ENCODE measurements around the gene USP36. TPM values are rescaled to one million over a fixed set of nuclear protein-coding genes. Genes with fewer than 3 reads are reported as not detected.
"Not testable (repeated sequence)": the region's sequence is repeated elsewhere in the genome, so short reads cannot be mapped to it uniquely, and the experiment has no call there.

Gene USP36
- total RNA-seq, 1 donor from 2014 or later, result 21.6 TPM

GRCh38 chr17:78780335-78780734 lies 60.3 kb downstream of the USP36 start:
- Histone ChIP-seq H3K36me3 (ENCODE audit: control insufficient read depth, insufficient read depth, low read length) (no peaks in the 10 kb centered on the region), H3K27me3 (ENCODE audit: control insufficient read depth, insufficient read depth, low read length) (no peaks in the 10 kb centered on the region), H3K4me3 (ENCODE audit: low read depth, low read length) (no peak overlapping the region)
- TF ChIP-seq CTCF (IDR thresholded peaks at IDR 0.05; ENCODE audit: insufficient read depth, low read length, severe bottlenecking), result no peak
- DNase-seq (ENCODE audit: low read depth) (no peak), FAIRE-seq (no peak)

- Histone ChIP-seq H3K27me3 (ENCODE audit: control insufficient read depth, insufficient read depth, low read length) (no peaks in the 10 kb centered on the region), H3K36me3 (ENCODE audit: control insufficient read depth, insufficient read depth, low read length) (no peaks in the 10 kb centered on the region), H3K4me3 (ENCODE audit: low read depth, low read length) (no peak overlapping the region)
- FAIRE-seq (no peak), DNase-seq (ENCODE audit: low read depth) (peak; percentile 25)
- TF ChIP-seq CTCF (IDR thresholded peaks at IDR 0.05; ENCODE audit: insufficient read depth, low read length, severe bottlenecking), result no peak
Measured at GRCh38 chr17:78779850-78780249, 60.8 kb downstream of the USP36 start.

- not testable (repeated sequence) for FAIRE-seq; H3K4me3 ChIP-seq (ENCODE audit: low read depth, low read length); DNase-seq (ENCODE audit: low read depth)
Measured at GRCh38 chr17:78779286-78779651, 61.3 kb downstream of the USP36 start.

GRCh38 chr17:78777881-78778280 lies 62.7 kb downstream of the USP36 start:
- DNase-seq (ENCODE audit: low read depth) (no peak), FAIRE-seq (no peak)
- Histone ChIP-seq H3K4me3 (ENCODE audit: low read depth, low read length) (no peak overlapping the region), H3K36me3 (ENCODE audit: control insufficient read depth, insufficient read depth, low read length) (no peaks in the 10 kb centered on the region), H3K27me3 (ENCODE audit: control insufficient read depth, insufficient read depth, low read length) (no peaks in the 10 kb centered on the region)
- TF ChIP-seq CTCF (IDR thresholded peaks at IDR 0.05; ENCODE audit: insufficient read depth, low read length, severe bottlenecking), result no peak

More at GRCh38 chr17:78779286-78779651, 61.3 kb downstream of the USP36 start:
- H3K36me3 ChIP-seq (ENCODE audit: control insufficient read depth, insufficient read depth, low read length); H3K27me3 ChIP-seq (ENCODE audit: control insufficient read depth, insufficient read depth, low read length): not testable (repeated sequence)

- FAIRE-seq, result no peak
- H3K4me3 ChIP-seq (ENCODE audit: low read depth, low read length), result no peak overlapping the region
- DNase-seq (ENCODE audit: low read depth), result no peak
- no peaks in the 10 kb centered on the region for H3K27me3 ChIP-seq (ENCODE audit: control insufficient read depth, insufficient read depth, low read length)
- no peak for TF ChIP-seq CTCF (IDR thresholded peaks at IDR 0.05; ENCODE audit: insufficient read depth, low read length, severe bottlenecking)
- no peaks in the 10 kb centered on the region for H3K36me3 ChIP-seq (ENCODE audit: control insufficient read depth, insufficient read depth, low read length)
Measured at GRCh38 chr17:78774956-78775571, 65.5 kb downstream of the USP36 start.

- H3K27me3 ChIP-seq (ENCODE audit: control insufficient read depth, insufficient read depth, low read length), result no peaks in the 10 kb centered on the region
- no peak for DNase-seq (ENCODE audit: low read depth)
- no peak for TF ChIP-seq CTCF (IDR thresholded peaks at IDR 0.05; ENCODE audit: insufficient read depth, low read length, severe bottlenecking)
- H3K4me3 ChIP-seq (ENCODE audit: low read depth, low read length), result no peak overlapping the region
- no peaks in the 10 kb centered on the region for H3K36me3 ChIP-seq (ENCODE audit: control insufficient read depth, insufficient read depth, low read length)
- FAIRE-seq, result no peak
Measured at GRCh38 chr17:78774453-78774852, 66.2 kb downstream of the USP36 start.
